ENCODE measurements around the gene PCBP3. TPM values are rescaled to one million over a fixed set of nuclear protein-coding genes. Genes with fewer than 3 reads are reported as not detected.

PCBP3 gene
- total RNA-seq, 2 experiments from 2014 or later = 4.8 to 5.8 TPM

GRCh38 chr21:45791562-45792418 is 148.3 kb downstream of the PCBP3 start:
- POLR2A ChIA-PET = no interaction called here
- Mint-ChIP-seq H3K27ac (no peak overlapping the region), H3K36me3 (ENCODE audit: low read depth) (no peaks in the 10 kb centered on the region), H3K27me3 (no peaks in the 10 kb centered on the region), H3K9me3 (no peaks in the 10 kb centered on the region), H3K4me1 (no peaks in the 10 kb centered on the region), H3K4me3 (no peak overlapping the region)
- CTCF ChIA-PET = no interaction called here
- no peak for DNase-seq

- DNase-seq = no peak
- H3K9me3 Mint-ChIP-seq = no peaks in the 10 kb centered on the region
- POLR2A ChIA-PET = no interaction called here
- CTCF ChIA-PET = interaction anchor here (0.6 kb wide), 1 partner anchor 936 kb away, joined by 3 read pairs; no protein-coding TSS in a partner anchor
- H3K27me3 Mint-ChIP-seq = no peaks in the 10 kb centered on the region
- no peak overlapping the region for H3K27ac Mint-ChIP-seq
- no peaks in the 10 kb centered on the region for H3K4me1 Mint-ChIP-seq
- no peak overlapping the region for H3K4me3 Mint-ChIP-seq
- H3K36me3 Mint-ChIP-seq (ENCODE audit: low read depth) = no peaks in the 10 kb centered on the region
These were observed 149.3 kb downstream of the PCBP3 start for GRCh38 chr21:45792682-45793383.

- H3K4me1 Mint-ChIP-seq = no peaks in the 10 kb centered on the region
- no peak for DNase-seq
- H3K27ac Mint-ChIP-seq = no peak overlapping the region
- ChIA-PET CTCF (interaction anchor here (0.7 kb wide), 1 partner anchor 11 kb away, joined by 4 read pairs; no protein-coding TSS in a partner anchor), POLR2A (no interaction called here)
- H3K9me3 Mint-ChIP-seq = no peaks in the 10 kb centered on the region
- H3K27me3 Mint-ChIP-seq = no peaks in the 10 kb centered on the region
- H3K4me3 Mint-ChIP-seq = no peak overlapping the region
- no peaks in the 10 kb centered on the region for H3K36me3 Mint-ChIP-seq (ENCODE audit: low read depth)
These were observed 150.5 kb downstream of the PCBP3 start for GRCh38 chr21:45794027-45794426.

GRCh38 chr21:45796003-45796402 is 152.5 kb downstream of the PCBP3 start:
- no peak overlapping the region for H3K27ac Mint-ChIP-seq
- CTCF ChIA-PET = no interaction called here

GRCh38 chr21:45797338-45797737 is 153.8 kb downstream of the PCBP3 start:
- Mint-ChIP-seq H3K36me3 (ENCODE audit: low read depth) (no peaks in the 10 kb centered on the region), H3K9me3 (no peaks in the 10 kb centered on the region), H3K4me1 (no peaks in the 10 kb centered on the region), H3K27me3 (no peaks in the 10 kb centered on the region), H3K27ac (no peak overlapping the region), H3K4me3 (no peak overlapping the region)
- CTCF ChIA-PET = no interaction called here
- no peak for DNase-seq
- POLR2A ChIA-PET = no interaction called here

More at GRCh38 chr21:45796003-45796402, 152.5 kb downstream of the PCBP3 start:
- POLR2A ChIA-PET = no interaction called here
- H3K9me3 Mint-ChIP-seq = no peaks in the 10 kb centered on the region
- no peaks in the 10 kb centered on the region for H3K4me1 Mint-ChIP-seq
- no peaks in the 10 kb centered on the region for H3K27me3 Mint-ChIP-seq
- no peaks in the 10 kb centered on the region for H3K36me3 Mint-ChIP-seq (ENCODE audit: low read depth)
- no peak overlapping the region for H3K4me3 Mint-ChIP-seq
- DNase-seq = no peak

- CTCF ChIA-PET = no interaction called here
- no peaks in the 10 kb centered on the region for H3K9me3 Mint-ChIP-seq
These were observed 156.3 kb downstream of the PCBP3 start for GRCh38 chr21:45799765-45800338.

GRCh38 chr21:45800339-45801080 is 157.0 kb downstream of the PCBP3 start:
- H3K27me3 Mint-ChIP-seq = no peaks in the 10 kb centered on the region
- CTCF ChIA-PET = no interaction called here
- H3K36me3 Mint-ChIP-seq (ENCODE audit: low read depth) = no peaks in the 10 kb centered on the region
- no peak for DNase-seq
- H3K4me3 Mint-ChIP-seq = no peak overlapping the region
- no peaks in the 10 kb centered on the region for H3K9me3 Mint-ChIP-seq
- H3K4me1 Mint-ChIP-seq = no peaks in the 10 kb centered on the region
- POLR2A ChIA-PET = no interaction called here
- H3K27ac Mint-ChIP-seq = no peak overlapping the region

More at GRCh38 chr21:45799765-45800338, 156.3 kb downstream of the PCBP3 start:
- no peaks in the 10 kb centered on the region for H3K4me1 Mint-ChIP-seq
- H3K27me3 Mint-ChIP-seq = no peaks in the 10 kb centered on the region
- no peak overlapping the region for H3K27ac Mint-ChIP-seq
- POLR2A ChIA-PET = no interaction called here
- no peak overlapping the region for H3K4me3 Mint-ChIP-seq
- no peak for DNase-seq
- no peaks in the 10 kb centered on the region for H3K36me3 Mint-ChIP-seq (ENCODE audit: low read depth)

- H3K4me1 Mint-ChIP-seq = no peaks in the 10 kb centered on the region
- CTCF ChIA-PET = no interaction called here
- H3K4me3 Mint-ChIP-seq = no peak overlapping the region
- no peaks in the 10 kb centered on the region for H3K9me3 Mint-ChIP-seq
- no peak for DNase-seq
- no peaks in the 10 kb centered on the region for H3K27me3 Mint-ChIP-seq
- H3K27ac Mint-ChIP-seq = no peak overlapping the region
- POLR2A ChIA-PET = no interaction called here
- no peaks in the 10 kb centered on the region for H3K36me3 Mint-ChIP-seq (ENCODE audit: low read depth)
These were observed 157.8 kb downstream of the PCBP3 start for GRCh38 chr21:45801129-45801964.

GRCh38 chr21:45801989-45802388 is 158.5 kb downstream of the PCBP3 start:
- DNase-seq = no peak
- Mint-ChIP-seq H3K27ac (no peak overlapping the region), H3K36me3 (ENCODE audit: low read depth) (no peaks in the 10 kb centered on the region), H3K4me3 (no peak overlapping the region), H3K9me3 (no peaks in the 10 kb centered on the region), H3K4me1 (no peaks in the 10 kb centered on the region), H3K27me3 (no peaks in the 10 kb centered on the region)
- ChIA-PET POLR2A (no interaction called here), CTCF (no interaction called here)

- Mint-ChIP-seq H3K4me1 (no peaks in the 10 kb centered on the region), H3K9me3 (peaks cover 3% of the 10 kb centered on the region), H3K4me3 (no peak overlapping the region), H3K36me3 (ENCODE audit: low read depth) (peaks cover 3% of the 10 kb centered on the region), H3K27me3 (no peaks in the 10 kb centered on the region), H3K27ac (no peak overlapping the region)
- CTCF ChIA-PET = no interaction called here
- no peak for DNase-seq
- POLR2A ChIA-PET = no interaction called here
These were observed 158.9 kb downstream of the PCBP3 start for GRCh38 chr21:45802425-45802824.

- H3K27me3 Mint-ChIP-seq = no peaks in the 10 kb centered on the region
- H3K36me3 Mint-ChIP-seq (ENCODE audit: low read depth) = peaks cover 5% of the 10 kb centered on the region
- ChIA-PET POLR2A (no interaction called here), CTCF (no interaction called here)
- H3K4me1 Mint-ChIP-seq = no peaks in the 10 kb centered on the region
- no peak overlapping the region for H3K27ac Mint-ChIP-seq
- H3K4me3 Mint-ChIP-seq = no peak overlapping the region
- peaks cover 3% of the 10 kb centered on the region for H3K9me3 Mint-ChIP-seq
- no peak for DNase-seq
These were observed 159.6 kb downstream of the PCBP3 start for GRCh38 chr21:45802956-45803617.
